Choroid plexus epithelial cell (primary cell): ENCODE results near the gene FHOD3.

Experiments used
- DNase-seq: peaks from one replicate; pipeline ENCODE4 v3.0.0-alpha.2; 2010; ENCODE audit warnings: low read depth
- H3K4me3 ChIP-seq: 2 replicates; pipeline ENCODE4 v1.5.1; 2011; ENCODE audit warnings: low read depth, mild to moderate bottlenecking, control low read depth, low read length, moderate library complexity
- TF ChIP-seq, protein P1 (sequence below): conservative IDR thresholded peaks from 2 replicates; pipeline ENCODE4 v1.5.1; 2011; ENCODE audit warnings: low read depth, mild to moderate bottlenecking, control low read depth, inconsistent platforms, low read length, moderate library complexity

Gene FHOD3

GRCh38 chr18:36327352-36328316 is 30.1 kb downstream of the FHOD3 start:
- DNase-seq = no peak
- H3K4me3 ChIP-seq = no peak overlapping the region
- TF ChIP-seq, protein P1, sequence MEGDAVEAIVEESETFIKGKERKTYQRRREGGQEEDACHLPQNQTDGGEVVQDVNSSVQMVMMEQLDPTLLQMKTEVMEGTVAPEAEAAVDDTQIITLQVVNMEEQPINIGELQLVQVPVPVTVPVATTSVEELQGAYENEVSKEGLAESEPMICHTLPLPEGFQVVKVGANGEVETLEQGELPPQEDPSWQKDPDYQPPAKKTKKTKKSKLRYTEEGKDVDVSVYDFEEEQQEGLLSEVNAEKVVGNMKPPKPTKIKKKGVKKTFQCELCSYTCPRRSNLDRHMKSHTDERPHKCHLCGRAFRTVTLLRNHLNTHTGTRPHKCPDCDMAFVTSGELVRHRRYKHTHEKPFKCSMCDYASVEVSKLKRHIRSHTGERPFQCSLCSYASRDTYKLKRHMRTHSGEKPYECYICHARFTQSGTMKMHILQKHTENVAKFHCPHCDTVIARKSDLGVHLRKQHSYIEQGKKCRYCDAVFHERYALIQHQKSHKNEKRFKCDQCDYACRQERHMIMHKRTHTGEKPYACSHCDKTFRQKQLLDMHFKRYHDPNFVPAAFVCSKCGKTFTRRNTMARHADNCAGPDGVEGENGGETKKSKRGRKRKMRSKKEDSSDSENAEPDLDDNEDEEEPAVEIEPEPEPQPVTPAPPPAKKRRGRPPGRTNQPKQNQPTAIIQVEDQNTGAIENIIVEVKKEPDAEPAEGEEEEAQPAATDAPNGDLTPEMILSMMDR = no peak

- no peak for DNase-seq
- TF ChIP-seq, protein P1 = no peak
- no peak overlapping the region for H3K4me3 ChIP-seq
These were observed 30.9 kb downstream of the FHOD3 start for GRCh38 chr18:36328385-36328858.

DNA sequence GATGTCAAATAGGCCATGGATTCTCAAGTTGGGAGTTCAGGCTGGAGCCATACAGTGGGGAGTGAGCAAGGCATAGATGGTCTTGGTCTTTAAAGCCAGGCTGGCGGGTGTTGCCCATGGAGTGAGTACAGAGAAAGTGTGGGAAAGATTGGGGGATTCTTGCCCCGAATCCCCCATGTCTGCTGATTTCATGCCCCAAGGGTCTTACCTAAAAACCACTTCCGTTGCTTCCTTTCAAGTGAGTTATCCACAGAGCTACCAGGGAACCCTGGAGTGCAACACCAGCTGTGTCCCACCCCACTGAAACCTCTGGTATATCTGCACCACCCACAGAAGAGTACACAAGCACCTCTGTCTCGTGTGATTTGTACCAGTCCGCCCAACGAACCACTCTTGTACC is 31.4 kb downstream of the FHOD3 start:
- H3K4me3 ChIP-seq = no peak overlapping the region
- DNase-seq = no peak
- TF ChIP-seq, protein P1 = no peak

GRCh38 chr18:36329684-36330434 is 32.3 kb downstream of the FHOD3 start:
- TF ChIP-seq, protein P1 = no peak
- no peak for DNase-seq
- no peak overlapping the region for H3K4me3 ChIP-seq

DNA sequence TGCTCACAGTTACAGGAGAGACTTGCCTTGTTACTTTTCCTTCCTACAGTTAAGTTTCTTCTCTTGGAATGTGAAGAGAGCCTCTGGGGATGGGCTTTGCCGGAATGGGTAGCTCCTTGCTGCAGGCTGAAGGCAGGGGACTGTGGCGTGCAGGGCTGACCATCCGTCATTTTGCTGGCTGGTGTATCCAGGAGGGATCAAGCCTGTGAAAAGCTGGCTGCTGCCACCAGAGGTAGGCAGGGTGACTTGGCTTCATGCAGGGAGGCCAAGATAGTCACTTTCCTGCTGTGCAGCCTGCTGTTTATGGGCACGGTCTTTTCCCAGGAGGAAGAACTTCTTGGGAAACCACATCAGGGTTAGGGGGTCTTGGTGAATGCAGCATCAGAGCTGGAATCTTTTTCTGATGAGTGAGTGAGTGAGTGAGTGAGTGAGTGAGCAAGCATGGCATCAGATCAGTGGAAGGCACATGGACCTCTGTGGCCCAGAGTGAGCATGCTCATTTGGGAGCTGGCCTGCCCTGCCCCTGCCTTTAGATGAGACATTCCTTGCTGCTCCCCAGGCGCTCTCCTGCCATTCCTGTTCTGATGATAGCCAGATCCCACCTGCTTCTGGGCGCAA is 33.0 kb downstream of the FHOD3 start:
- no peak overlapping the region for H3K4me3 ChIP-seq
- DNase-seq = no peak
- TF ChIP-seq, protein P1 = no peak

- no peak for DNase-seq
- H3K4me3 ChIP-seq = no peak overlapping the region
- TF ChIP-seq, protein P1 = no peak
These were observed 34.0 kb downstream of the FHOD3 start for GRCh38 chr18:36331521-36331971.
